Astrocyte (in vitro differentiated cells and primary cell): ENCODE data around the gene RPS6KA2.

ENCODE experiments used
- EZH2 ChIP-seq: IDR thresholded peaks from 2 replicates; pipeline ENCODE4 v1.6.1; 2012; ENCODE audit warnings: mild to moderate bottlenecking, low read length, inconsistent platforms; ENCODE audit not compliant: insufficient read depth
- TF ChIP-seq, protein P1 (sequence below): IDR thresholded peaks from 2 replicates; pipeline ENCODE4 v1.5.1; 2011; ENCODE audit warnings: low read depth, mild to moderate bottlenecking, inconsistent platforms, low read length, moderate library complexity; ENCODE audit not compliant: insufficient read depth

DNA sequence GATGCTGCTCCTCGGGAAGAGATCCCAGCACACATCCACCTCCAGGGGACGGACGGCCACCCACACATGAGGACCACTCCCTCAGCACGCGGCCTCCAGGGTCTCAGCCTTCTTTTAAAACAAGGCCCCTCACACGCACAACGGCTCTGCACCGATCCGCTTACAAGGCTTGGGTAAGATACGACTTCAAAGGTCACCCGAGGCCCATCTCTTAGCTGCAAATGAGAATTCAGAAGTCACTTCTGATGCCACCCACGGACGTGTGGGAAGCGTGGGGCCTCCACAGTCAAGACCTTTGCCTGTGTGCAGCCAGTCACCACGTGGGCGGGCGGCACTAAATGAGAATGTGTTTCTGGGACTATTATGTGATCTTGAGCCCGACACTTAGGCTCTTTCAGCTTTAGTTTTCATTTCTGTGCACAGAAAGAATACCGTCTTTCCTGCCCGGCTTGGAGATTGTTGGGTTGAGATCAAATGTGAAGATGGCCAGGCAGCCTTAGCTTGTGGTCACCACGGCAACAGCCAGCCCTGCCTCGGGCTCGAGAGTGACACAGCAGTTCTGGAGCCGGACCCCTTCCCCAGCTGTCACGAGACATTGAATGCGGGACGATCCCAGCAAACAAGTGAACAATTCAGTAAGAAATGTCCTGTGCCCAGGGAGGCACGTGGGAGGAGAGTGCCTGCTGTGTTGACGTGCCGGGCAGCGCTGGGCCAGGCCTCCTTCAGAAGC lies 132.1 kb downstream of the RPS6KA2 start:
- TF ChIP-seq, protein P1, sequence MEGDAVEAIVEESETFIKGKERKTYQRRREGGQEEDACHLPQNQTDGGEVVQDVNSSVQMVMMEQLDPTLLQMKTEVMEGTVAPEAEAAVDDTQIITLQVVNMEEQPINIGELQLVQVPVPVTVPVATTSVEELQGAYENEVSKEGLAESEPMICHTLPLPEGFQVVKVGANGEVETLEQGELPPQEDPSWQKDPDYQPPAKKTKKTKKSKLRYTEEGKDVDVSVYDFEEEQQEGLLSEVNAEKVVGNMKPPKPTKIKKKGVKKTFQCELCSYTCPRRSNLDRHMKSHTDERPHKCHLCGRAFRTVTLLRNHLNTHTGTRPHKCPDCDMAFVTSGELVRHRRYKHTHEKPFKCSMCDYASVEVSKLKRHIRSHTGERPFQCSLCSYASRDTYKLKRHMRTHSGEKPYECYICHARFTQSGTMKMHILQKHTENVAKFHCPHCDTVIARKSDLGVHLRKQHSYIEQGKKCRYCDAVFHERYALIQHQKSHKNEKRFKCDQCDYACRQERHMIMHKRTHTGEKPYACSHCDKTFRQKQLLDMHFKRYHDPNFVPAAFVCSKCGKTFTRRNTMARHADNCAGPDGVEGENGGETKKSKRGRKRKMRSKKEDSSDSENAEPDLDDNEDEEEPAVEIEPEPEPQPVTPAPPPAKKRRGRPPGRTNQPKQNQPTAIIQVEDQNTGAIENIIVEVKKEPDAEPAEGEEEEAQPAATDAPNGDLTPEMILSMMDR: no peak
- TF ChIP-seq EZH2: no peak
